T47D (cell line): ENCODE results near the gene FAR2.

ENCODE experiments used
- DNase-seq, 2 experiments: peaks; one replicate each; pipeline versions ENCODE4 v3.0.0 to v3.0.0-alpha.2; 2011 to 2012; ENCODE audit warnings: low read depth in 1 of 2, low spot score in 1 of 2
- JUND ChIP-seq: IDR thresholded peaks from 2 replicates; pipeline ENCODE4 v1.6.1; 2012; ENCODE audit warnings: low read depth
- in situ Hi-C: cut with HindIII; loops from 2 replicates; pipeline ENCODE4 v1.10.0; 2016; ENCODE audit warnings: low sequenced_read_pairs, low pct_unique_long_range_greater_than_20kb

FAR2 gene

DNA sequence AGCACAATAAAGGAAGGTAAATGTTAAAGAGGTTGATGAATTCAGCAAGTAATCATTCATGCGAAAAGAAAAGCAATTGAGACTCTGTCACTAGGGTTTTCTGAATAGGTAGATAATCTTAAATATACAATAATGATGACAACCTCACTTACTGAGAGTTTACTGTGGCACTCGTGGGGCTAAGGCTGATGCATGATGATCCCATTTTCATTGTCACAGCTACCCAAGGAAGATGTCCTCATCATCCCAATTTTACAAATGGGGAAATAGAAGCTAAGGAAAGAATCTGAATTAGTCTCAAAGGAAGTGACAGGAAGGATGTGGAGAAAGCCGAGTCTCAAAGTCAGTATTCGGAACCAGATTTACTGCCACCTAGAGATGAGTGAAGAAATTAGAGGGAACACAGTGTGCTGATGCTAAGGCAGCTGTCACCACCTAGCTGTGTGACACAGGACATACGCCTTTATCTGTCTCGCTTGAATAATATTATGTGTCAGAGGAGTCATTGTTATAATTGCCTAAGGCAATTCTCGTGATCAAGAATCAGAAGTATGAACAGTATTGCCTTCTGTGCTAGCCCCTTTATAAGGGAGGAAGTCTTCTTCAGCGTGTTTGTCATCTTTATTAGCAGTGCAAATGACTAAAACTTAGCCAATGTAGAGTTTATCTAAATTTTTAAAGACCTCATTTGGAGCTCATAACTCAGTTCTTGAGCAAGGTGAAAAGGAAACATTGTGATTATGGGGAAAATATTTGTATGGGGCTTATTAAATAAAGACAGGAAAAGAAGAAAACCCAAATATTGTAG, 168.7 kb downstream of the FAR2 start:
- in situ Hi-C loops = no loop called here
- no peak for TF ChIP-seq JUND

DNA sequence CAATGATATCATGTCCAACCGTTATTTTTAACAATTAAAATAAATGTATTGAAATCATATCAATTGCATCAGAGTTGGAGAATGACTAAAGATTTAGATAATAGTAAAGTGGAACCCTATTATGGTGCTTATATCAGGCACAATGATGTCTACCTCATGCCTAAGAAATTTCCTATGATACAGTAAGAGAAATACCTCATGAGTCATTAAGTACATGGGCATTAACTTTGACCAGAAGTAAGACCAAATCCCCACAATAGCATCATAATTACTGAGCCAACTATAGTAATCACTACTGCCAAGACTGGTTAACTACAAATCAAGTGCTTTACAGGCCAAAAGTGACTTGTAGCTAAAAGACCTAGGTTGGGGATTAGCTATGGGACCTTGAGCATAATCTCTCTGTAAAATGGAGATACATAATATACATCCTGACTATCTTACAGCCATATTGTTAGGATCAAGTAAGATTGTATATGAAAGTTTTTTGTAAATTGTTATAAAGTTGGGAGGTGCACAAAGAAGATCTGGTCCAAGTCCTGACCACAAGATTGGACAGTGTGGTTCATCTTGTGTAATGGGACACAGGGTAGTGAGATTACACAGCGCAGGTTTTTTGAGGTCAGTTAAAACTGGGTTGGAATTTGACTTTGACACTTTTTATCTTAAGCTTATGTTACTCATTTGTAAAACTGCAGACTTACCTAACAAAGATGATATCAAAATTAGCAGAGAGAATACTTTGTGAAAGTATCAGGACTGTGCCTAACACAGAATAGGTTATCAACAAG, 171.4 kb downstream of the FAR2 start:
- in situ Hi-C loops = no loop called here
- TF ChIP-seq JUND = no peak

More for the DNA sequence above, 168.7 kb downstream of the FAR2 start:
- peak; percentile 29 to 81 for DNase-seq

DNA sequence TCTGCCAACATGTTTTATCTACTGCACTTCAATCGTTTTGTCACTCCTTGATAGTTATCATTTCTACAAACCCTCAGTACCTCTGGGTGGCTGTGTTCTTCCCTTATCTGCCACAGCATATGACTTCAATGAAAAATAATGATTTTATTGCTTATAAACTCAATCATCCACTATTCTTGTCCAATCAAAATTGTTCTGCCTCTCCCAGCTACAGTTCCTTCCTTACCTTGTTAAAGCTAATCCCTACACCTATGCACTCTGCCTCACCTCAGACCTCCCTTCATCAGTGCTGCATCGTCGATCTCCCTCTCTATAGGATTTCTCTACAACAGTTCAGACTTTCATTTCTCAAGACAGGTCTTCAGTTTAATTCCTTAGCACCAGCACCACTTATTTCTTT, 173.1 kb downstream of the FAR2 start:
- in situ Hi-C loops = no loop called here
- no peak for TF ChIP-seq JUND
- no peak for DNase-seq

More for the DNA sequence above, 171.4 kb downstream of the FAR2 start:
- DNase-seq = no peak

DNA sequence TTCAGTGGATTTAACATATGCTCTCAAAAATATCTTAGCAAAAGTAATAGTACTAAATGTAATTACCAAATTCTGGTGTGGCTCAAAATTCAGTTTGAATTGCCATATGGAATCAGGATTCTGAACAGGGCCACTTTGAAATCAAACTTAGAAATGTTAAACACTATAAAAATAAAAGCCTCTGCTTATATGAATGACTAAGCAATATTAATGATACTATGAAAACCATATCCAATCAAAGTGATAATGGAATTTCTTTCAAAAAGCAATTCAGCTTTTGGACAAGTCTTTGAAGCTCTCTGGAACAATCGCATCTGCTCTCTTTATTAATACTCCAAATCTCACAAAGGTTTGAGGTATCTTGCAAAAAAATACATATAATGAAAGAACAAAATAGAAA, 180.3 kb downstream of the FAR2 start:
- TF ChIP-seq JUND = no peak
- in situ Hi-C loops = no loop called here
- DNase-seq = no peak

DNA sequence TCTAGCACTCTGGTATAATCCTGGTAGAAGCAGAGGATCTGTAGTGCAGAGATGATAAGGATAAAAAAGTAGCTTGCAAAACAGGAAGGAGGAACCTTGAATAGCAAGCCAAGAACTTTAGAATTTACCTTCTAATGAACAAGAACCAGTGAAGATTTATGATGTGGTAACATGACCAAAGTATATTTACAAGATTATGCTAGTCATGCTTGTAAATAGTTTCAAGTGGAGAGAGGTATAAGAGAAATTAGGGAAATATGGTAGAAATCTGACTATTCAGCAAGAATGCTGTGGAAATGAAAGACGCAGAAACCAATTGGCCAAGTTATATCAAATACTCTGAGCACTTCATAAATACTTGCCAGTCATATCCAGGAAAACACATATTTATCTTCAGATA, 184.1 kb downstream of the FAR2 start:
- in situ Hi-C loops = no loop called here
- no peak for DNase-seq
- TF ChIP-seq JUND = no peak

DNA sequence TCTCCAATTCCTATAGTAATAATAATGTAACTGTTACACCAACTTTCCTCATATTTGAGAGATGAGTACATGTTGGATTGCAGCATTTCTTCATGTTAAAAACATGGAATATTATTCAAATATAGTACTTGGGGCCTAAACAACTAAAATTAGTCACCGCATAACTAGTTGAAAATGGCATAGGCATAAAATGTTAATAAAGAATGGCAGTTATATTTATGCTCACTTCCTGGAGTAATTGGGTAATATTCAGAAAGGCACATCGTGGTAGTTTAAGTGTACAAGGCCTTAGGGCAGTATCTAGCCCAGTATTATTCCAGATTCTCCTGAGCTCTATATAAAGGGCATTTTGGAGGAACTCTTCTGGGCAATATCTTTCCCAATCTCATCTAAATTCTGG, 185.9 kb downstream of the FAR2 start:
- no peak for DNase-seq
- in situ Hi-C loops = no loop called here
- TF ChIP-seq JUND = no peak

DNA sequence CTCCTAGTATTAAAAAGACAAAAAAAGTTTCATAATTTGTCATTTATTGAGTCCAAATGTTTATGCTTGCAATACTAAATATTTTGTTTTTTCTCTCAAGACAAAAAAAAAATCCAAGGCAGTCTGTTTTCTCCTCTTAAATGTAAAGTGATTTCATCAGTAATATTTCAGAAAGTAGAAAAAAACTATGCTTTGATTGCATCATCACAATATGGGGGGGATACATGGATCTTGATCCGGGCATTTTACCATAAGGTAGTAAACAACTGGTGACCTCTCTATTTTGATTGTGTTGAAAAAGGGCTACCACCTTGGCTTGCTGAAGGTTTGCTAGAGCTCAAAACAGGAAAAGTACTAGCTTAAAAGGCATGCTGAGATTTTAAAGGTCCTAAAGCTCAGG, 188.2 kb downstream of the FAR2 start:
- no peak for TF ChIP-seq JUND
- in situ Hi-C loops = no loop called here
- DNase-seq = no peak

DNA sequence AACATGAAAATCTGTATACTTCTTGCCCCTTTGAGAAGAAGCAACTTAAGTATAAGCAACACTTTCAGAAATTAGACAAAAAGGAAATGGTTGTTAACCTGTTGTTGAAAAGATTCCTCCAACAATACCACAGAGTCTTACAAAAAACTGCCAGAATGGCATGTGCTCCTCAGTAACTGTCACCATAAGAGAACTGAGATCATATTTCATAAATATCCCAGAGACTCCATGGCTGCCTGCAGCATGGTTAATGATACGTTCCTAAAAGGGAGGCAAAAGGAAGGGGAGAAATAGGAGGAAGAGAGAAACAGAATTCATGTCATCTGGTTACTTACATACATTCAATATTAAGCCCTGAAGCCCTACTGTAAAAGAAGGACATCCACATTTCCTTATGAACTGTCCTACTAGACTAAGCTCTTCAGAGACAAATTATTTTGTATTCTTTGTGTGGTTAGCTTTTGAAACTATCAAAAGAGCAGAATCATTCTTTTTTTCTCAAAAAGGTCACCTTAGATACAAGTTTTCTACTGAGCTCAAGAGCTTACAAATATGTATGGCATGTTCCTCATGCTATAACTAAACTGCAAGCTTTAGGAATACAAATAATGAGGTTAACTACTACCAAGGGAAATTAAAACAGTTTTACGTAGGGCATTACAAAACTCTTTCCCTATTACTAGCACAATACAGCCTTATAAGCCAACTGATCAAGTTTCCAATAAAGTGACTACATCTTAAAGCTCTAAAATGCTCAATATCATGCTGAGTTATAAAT, 194.1 kb downstream of the FAR2 start:
- in situ Hi-C loops = no loop called here
- no peak for TF ChIP-seq JUND
- DNase-seq = no peak

DNA sequence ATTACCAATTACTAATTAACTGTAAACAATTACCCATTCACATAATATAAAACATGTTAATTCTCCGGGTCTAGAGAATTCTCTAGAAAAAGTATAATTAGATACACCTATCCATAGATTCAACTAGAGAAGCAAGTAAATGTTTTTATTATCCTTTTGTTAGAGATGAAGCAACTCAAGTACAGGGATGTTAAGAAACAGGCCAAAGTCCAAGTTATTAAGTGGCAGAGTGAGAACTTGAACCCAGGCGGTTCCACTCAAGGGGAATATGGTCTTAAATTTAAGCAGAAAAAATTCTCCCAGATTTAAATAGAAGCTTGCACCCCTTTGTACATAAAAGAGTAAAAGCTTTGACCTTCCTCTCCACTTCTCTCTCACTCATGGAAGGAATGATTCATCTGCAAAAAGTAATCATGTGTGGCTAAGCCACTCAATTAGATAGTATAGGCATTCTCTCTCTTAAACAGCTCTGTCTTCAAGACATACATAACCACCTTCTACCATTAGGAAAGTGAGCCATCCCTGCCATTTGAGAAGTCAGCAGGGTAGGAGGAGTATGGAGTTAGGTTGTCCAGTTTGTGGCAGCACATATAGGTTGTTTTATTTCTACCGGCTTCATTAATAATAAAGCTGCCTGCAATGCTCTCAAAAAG, 197.8 kb downstream of the FAR2 start:
- no peak for TF ChIP-seq JUND
- in situ Hi-C loops = no loop called here
- no peak for DNase-seq

DNA sequence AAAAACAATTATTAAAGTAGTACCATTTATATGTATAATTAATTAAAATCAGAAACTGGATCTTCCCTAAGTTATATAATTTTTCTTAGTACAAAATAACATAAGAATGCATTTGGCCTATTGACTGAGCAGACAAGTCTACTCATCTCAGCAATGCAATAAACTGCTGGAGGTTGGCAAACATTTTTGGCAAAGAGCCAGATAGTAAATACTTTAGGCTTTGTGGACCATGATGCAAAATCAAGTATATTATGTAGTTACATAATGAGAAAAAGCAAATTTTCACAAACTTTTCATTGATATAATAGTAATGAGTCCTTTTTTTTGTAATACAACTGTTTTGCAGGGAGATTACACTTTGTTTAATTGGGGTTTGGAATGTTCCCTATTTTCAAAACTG, 201.0 kb downstream of the FAR2 start:
- in situ Hi-C loops = no loop called here
- peak in 1 of 2 experiments; percentile 60 for DNase-seq
- no peak for TF ChIP-seq JUND

DNA sequence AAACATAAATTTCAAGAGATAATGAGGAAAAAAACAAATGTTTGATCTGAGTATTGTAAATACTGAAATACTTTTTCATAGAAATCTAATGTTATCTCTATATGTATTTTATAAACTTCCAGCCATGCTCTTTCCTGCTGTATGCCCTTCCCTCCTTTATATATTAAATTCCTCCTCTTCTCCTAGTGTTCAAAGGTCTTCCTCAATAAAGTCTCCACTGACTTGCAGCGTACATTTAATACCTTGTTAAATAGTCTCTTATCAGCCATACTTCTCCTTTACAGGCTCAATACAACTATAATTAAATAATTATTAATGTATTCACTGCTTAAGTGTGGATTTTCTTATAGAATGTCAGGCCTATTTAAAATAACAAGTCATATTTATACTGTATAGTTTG, 205.9 kb downstream of the FAR2 start:
- in situ Hi-C loops = no loop called here

DNA sequence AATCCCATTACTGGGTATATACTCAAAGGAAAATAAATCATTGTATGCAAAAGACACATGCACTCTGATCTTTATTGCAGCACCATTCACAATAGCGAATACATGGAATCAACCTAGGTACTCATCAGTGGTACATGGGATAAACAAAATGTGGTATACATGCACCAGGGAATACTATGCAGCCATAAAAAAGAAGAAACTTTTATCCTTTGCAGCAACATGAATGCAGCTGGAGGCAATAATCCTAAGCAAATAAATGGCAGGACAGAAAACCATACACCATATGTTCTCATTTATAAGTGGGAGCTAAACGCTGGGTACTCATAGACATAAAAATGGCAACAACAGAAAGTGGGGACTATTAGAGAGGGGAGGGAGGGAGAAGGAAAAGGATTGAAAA, 216.0 kb downstream of the FAR2 start:
- in situ Hi-C loops = no loop called here
- DNase-seq = no peak
- TF ChIP-seq JUND = no peak

More for the DNA sequence above, 205.9 kb downstream of the FAR2 start:
- DNase-seq = no peak
- TF ChIP-seq JUND = no peak

DNA sequence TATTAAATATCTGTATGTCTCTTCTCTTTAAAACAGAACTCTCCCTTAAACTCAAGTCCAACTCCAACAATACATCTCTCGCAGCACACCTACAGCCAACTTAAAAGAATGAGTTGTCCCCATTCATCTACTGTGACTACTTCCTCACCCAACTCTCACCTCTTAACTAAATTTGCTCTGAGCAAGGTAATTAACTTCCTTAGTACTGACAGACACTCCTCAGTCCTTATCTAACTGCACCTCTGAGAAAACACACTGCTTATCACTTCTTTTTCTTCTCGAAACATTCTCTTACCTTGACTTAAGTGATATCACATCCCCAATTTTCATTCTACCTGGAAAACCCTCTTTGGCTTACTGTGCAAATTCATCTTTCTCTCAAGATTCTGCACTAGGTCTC, 224.9 kb downstream of the FAR2 start:
- DNase-seq = no peak
- in situ Hi-C loops = no loop called here
- no peak for TF ChIP-seq JUND
